Hepatocyte (in vitro differentiated cells): Measurements from ENCODE around the gene TAF1L. TPM values are rescaled to one million over a fixed set of nuclear protein-coding genes. Genes with fewer than 3 reads are reported as not detected.

ENCODE experiments used
- DNase-seq: peaks from one replicate; pipeline ENCODE4 v3.0.0-alpha.2; 2016; ENCODE audit warnings: low spot score
- H2AFZ ChIP-seq: fragments of 200-600 bp; sonication (generic); 2 replicates; pipeline ENCODE4 v1.6.0; 2016; ENCODE audit warnings: antibody characterized with exemption, mild to moderate bottlenecking
- H3K27ac ChIP-seq: fragments of 200-600 bp; sonication (generic); 2 replicates; pipeline ENCODE4 v1.5.1; 2016; ENCODE audit warnings: mild to moderate bottlenecking
- H3K27me3 ChIP-seq: fragments of 200-600 bp; sonication (generic); 2 replicates; pipeline ENCODE4 v1.6.1; 2016
- H3K36me3 ChIP-seq: fragments of 200-600 bp; sonication (generic); replicated peaks from 2 replicates; pipeline ENCODE4 v1.5.1; 2016; ENCODE audit warnings: low read depth; ENCODE audit not compliant: insufficient read depth
- H3K4me1 ChIP-seq: fragments of 200-600 bp; sonication (generic); 2 replicates; pipeline ENCODE4 v1.5.1; 2016; ENCODE audit warnings: mild to moderate bottlenecking, moderate library complexity; ENCODE audit not compliant: insufficient read depth
- H3K4me2 ChIP-seq: fragments of 200-600 bp; sonication (generic); 2 replicates; pipeline ENCODE4 v1.6.0; 2016
- H3K4me3 ChIP-seq: fragments of 200-600 bp; sonication (generic); 2 replicates; pipeline ENCODE4 v1.5.1; 2016; ENCODE audit warnings: mild to moderate bottlenecking
- H3K79me2 ChIP-seq: fragments of 200-600 bp; sonication (generic); 2 replicates; pipeline ENCODE4 v1.6.0; 2017; ENCODE audit warnings: mild to moderate bottlenecking
- H3K9me2 ChIP-seq: fragments of 200-600 bp; sonication (generic); replicated peaks from 2 replicates; pipeline ENCODE4 v1.6.0; 2017; ENCODE audit warnings: mild to moderate bottlenecking; ENCODE audit not compliant: insufficient read depth
- H3K9me3 ChIP-seq: fragments of 200-600 bp; sonication (generic); 2 replicates; pipeline ENCODE4 v1.5.1; 2016; ENCODE audit warnings: low read depth, mild to moderate bottlenecking
- H4K20me1 ChIP-seq: fragments of 200-600 bp; sonication (generic); 2 replicates; pipeline ENCODE4 v1.6.0; 2016; ENCODE audit warnings: mild to moderate bottlenecking; ENCODE audit not compliant: insufficient read depth, poor library complexity, severe bottlenecking
- CTCF ChIP-seq: fragments of 200-600 bp; sonication (generic); IDR thresholded peaks from 2 replicates; pipeline ENCODE4 v1.5.1; 2016; ENCODE audit warnings: antibody characterized with exemption, mild to moderate bottlenecking; ENCODE audit not compliant: poor library complexity
- EZH2 ChIP-seq: fragments of 200-600 bp; sonication (generic); IDR thresholded peaks from 2 replicates; pipeline ENCODE4 v1.6.1; 2016; ENCODE audit warnings: antibody characterized with exemption, mild to moderate bottlenecking, borderline replicate concordance
- EZH2phosphoT487 ChIP-seq: fragments of 200-600 bp; sonication (generic); IDR thresholded peaks from one replicate; pipeline ENCODE4 v1.6.1; 2018; ENCODE audit warnings: antibody characterized with exemption, mild to moderate bottlenecking, low read depth, moderate library complexity; ENCODE audit not compliant: unreplicated experiment, severe bottlenecking
- WGBS: methylation state at CpG from one replicate; pipeline ENCODE4 v1.1.6; 2016; ENCODE audit warnings: low lambda C conversion rate; ENCODE audit errors: missing lambda C conversion rate; 5-methylcytosine and 5-hydroxymethylcytosine counted together
- polyA plus RNA-seq: library from polyadenylated mRNA; unstranded; fragments of >200 nt; fragmentation: Nextera tagmentation; extraction: Ambion mirVana; gene quantifications from 2 replicates; pipeline ENCODE4 v1.2.1, GENCODE V29; 2016
- total RNA-seq: library from RNA; depleted of rRNA; stranded (reverse); fragments of >200 nt; gene quantifications from 2 replicates; pipeline ENCODE4 v1.2.3, GENCODE V29; 2014

The TAF1L gene
- total and polyA plus RNA-seq, 2 experiments from 2014 or later: not detected

- TF ChIP-seq EZH2phosphoT487 (no peak), CTCF (no peak), EZH2 (no peak)
- no peaks in the 10 kb centered on the region for H3K9me3 ChIP-seq
- no peak overlapping the region for H2AFZ ChIP-seq
- H3K79me2 ChIP-seq: no peaks in the 10 kb centered on the region
- no peaks in the 10 kb centered on the region for H4K20me1 ChIP-seq
- no peaks in the 10 kb centered on the region for H3K4me1 ChIP-seq
- H3K9me2 ChIP-seq: no peaks in the 10 kb centered on the region
- no peak overlapping the region for H3K27ac ChIP-seq
- H3K27me3 ChIP-seq: no peaks in the 10 kb centered on the region
- H3K4me3 ChIP-seq: no peak overlapping the region
- no peak overlapping the region for H3K4me2 ChIP-seq
- no peaks in the 10 kb centered on the region for H3K36me3 ChIP-seq
- DNase-seq: no peak
These were observed 47.6 kb downstream of the TAF1L start for GRCh38 chr9:32587901-32588300.

- TF ChIP-seq EZH2phosphoT487: no peak
- no peak for TF ChIP-seq EZH2
- no peak for TF ChIP-seq CTCF
- Histone ChIP-seq H3K9me3 (no peaks in the 10 kb centered on the region), H3K36me3 (no peaks in the 10 kb centered on the region), H2AFZ (no peak overlapping the region), H3K9me2 (no peaks in the 10 kb centered on the region), H3K4me2 (no peak overlapping the region), H4K20me1 (no peaks in the 10 kb centered on the region), H3K27ac (no peak overlapping the region), H3K79me2 (no peaks in the 10 kb centered on the region), H3K4me1 (no peaks in the 10 kb centered on the region), H3K4me3 (no peak overlapping the region), H3K27me3 (no peaks in the 10 kb centered on the region)
- no peak for DNase-seq
- WGBS: 59% methylated on average over 2 of the region's 2 CpGs
These were observed 50.7 kb downstream of the TAF1L start for GRCh38 chr9:32584784-32585183.

- DNase-seq: peak; percentile 75
- Histone ChIP-seq H3K4me2 (peak overlapping the region; percentile 16), H3K4me1 (no peaks in the 10 kb centered on the region), H3K27ac (no peak overlapping the region), H2AFZ (no peak overlapping the region), H3K9me2 (no peaks in the 10 kb centered on the region), H3K9me3 (no peaks in the 10 kb centered on the region), H3K4me3 (no peak overlapping the region), H4K20me1 (no peaks in the 10 kb centered on the region), H3K36me3 (no peaks in the 10 kb centered on the region), H3K79me2 (no peaks in the 10 kb centered on the region), H3K27me3 (no peaks in the 10 kb centered on the region)
- peak; percentile 77 for TF ChIP-seq CTCF
- TF ChIP-seq EZH2: no peak
- TF ChIP-seq EZH2phosphoT487: no peak
- 49% methylated on average over 3 of the region's 3 CpGs for WGBS
These were observed 53.8 kb downstream of the TAF1L start for GRCh38 chr9:32581512-32582143.
